Measurements from ENCODE around the gene HMCN2.

HMCN2 gene

DNA sequence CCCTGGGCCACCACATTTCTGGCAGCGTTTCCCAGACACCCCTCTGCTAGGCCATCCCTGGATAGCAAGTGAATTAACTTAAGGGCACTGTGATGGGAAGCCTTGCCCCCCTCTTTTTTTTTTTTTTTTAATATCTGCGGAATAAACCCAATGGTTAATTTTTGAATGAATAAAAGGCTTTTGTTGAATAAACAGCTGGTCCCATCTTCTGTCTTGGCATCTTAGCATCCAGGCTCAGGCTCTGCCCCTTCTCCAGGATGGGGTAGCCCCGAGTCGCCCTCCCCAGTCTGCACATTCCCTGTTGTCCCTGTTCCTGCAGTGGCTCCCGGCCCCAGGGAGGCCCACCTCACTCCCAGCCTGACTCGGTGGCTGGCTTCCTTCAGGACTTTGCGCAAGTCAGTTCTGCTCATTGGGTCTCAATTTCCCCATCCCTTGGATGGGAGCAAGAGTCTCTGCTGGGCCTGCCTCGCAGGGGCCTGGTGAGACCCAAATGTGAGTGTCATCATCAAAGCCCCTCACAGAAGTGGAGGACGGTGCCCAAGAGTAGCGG is 29.0 kb upstream of the HMCN2 start:
- TF ChIP-seq TEAD4 (IDR thresholded peaks at IDR 0.05) (no peak), EGR1 (IDR thresholded peaks at IDR 0.05) (no peak), TCF12 (IDR thresholded peaks at IDR 0.05; ENCODE audit: low read depth) (no peak), TAF1 (IDR thresholded peaks at IDR 0.05; ENCODE audit: low read depth) (no peak)
- TF ChIP-seq, protein P1, sequence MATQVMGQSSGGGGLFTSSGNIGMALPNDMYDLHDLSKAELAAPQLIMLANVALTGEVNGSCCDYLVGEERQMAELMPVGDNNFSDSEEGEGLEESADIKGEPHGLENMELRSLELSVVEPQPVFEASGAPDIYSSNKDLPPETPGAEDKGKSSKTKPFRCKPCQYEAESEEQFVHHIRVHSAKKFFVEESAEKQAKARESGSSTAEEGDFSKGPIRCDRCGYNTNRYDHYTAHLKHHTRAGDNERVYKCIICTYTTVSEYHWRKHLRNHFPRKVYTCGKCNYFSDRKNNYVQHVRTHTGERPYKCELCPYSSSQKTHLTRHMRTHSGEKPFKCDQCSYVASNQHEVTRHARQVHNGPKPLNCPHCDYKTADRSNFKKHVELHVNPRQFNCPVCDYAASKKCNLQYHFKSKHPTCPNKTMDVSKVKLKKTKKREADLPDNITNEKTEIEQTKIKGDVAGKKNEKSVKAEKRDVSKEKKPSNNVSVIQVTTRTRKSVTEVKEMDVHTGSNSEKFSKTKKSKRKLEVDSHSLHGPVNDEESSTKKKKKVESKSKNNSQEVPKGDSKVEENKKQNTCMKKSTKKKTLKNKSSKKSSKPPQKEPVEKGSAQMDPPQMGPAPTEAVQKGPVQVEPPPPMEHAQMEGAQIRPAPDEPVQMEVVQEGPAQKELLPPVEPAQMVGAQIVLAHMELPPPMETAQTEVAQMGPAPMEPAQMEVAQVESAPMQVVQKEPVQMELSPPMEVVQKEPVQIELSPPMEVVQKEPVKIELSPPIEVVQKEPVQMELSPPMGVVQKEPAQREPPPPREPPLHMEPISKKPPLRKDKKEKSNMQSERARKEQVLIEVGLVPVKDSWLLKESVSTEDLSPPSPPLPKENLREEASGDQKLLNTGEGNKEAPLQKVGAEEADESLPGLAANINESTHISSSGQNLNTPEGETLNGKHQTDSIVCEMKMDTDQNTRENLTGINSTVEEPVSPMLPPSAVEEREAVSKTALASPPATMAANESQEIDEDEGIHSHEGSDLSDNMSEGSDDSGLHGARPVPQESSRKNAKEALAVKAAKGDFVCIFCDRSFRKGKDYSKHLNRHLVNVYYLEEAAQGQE (IDR thresholded peaks at IDR 0.05; ENCODE audit: low read depth): no peak
- TF ChIP-seq, protein P2, sequence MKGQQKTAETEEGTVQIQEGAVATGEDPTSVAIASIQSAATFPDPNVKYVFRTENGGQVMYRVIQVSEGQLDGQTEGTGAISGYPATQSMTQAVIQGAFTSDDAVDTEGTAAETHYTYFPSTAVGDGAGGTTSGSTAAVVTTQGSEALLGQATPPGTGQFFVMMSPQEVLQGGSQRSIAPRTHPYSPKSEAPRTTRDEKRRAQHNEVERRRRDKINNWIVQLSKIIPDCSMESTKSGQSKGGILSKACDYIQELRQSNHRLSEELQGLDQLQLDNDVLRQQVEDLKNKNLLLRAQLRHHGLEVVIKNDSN (IDR thresholded peaks at IDR 0.05): no peak

DNA sequence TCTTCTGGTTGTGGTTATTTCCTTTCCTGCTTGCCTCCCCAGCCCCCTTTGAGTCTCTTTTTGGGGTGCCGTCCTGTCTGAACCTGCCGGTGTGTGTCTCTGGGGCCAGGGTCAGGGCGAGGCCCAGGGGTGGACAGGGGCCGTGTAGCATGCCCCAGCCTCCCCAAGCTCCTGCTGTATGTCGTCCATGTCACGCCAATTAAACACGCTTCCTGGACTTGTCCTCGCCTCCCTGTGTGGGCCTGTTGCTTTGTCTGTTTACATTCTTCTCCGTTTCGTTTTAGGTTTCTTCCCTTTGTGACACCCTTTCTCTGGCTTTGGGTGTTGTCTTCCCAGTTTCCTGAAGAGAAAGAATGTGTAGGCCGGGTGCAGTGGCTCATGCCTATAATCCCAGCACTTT is 28.5 kb upstream of the HMCN2 start:
- TF ChIP-seq, protein P3, sequence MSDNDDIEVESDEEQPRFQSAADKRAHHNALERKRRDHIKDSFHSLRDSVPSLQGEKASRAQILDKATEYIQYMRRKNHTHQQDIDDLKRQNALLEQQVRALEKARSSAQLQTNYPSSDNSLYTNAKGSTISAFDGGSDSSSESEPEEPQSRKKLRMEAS (IDR thresholded peaks at IDR 0.05): no peak
- no peak for TF ChIP-seq TAF1 (IDR thresholded peaks at IDR 0.05; ENCODE audit: low read depth)
- no peak for TF ChIP-seq EP300 (IDR thresholded peaks at IDR 0.05; ENCODE audit: borderline replicate concordance)
- TF ChIP-seq EGR1 (IDR thresholded peaks at IDR 0.05): no peak
- TF ChIP-seq TEAD4 (IDR thresholded peaks at IDR 0.05): no peak
- TF ChIP-seq, protein P1 (IDR thresholded peaks at IDR 0.05; ENCODE audit: low read depth): no peak
- no peak for TF ChIP-seq YY1 (IDR thresholded peaks at IDR 0.05; ENCODE audit: low read depth)
- TF ChIP-seq, protein P2 (IDR thresholded peaks at IDR 0.05): no peak
- no peak for TF ChIP-seq CEBPB (IDR thresholded peaks at IDR 0.05)
- TF ChIP-seq RAD21 (IDR thresholded peaks at IDR 0.05; ENCODE audit: low read depth): no peak

DNA sequence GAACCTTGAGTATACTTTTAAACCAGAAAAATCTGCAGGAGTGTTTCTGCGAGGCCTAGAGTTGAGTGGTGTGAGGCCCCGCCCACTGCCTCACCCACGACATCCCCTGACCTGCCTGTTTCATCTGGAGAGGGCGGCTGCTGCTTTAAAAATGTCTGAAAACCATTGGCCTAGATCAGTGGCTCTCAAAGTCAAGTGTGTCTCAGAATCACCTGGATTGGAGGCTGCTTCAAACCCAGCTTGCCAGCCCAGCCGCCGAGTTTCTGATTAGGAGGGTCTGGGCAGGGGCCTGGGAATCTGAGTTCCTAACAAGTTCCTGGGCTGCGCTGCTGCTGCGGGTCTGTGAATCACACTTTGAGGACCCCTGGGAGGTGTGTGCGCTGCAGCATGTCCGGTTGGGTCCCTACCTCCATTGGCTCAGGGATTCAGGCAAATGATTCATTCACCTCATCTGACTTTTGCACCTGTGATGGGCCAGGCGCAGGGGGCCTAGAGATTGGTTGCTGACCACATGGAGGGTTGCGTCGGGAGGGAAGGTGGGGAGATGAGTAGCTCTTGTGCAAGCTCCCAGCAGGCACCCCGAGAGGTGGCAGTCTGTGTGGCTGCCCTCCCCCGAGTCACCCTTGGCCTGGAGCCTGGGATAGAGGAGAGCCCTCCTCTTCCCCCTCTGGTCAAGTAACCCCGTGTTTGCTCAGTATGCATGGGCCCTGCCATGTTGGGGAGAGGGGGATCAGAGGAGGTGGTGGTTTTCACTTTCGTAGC is 27.6 kb upstream of the HMCN2 start:
- TF ChIP-seq YY1 (IDR thresholded peaks at IDR 0.05; ENCODE audit: low read depth) (no peak), CREB1 (IDR thresholded peaks at IDR 0.05; ENCODE audit: low read depth) (no peak), ZBTB7A (IDR thresholded peaks at IDR 0.05; ENCODE audit: low read depth) (no peak), TAF1 (IDR thresholded peaks at IDR 0.05; ENCODE audit: low read depth) (no peak), EGR1 (IDR thresholded peaks at IDR 0.05) (no peak)
- TF ChIP-seq, protein P1 (IDR thresholded peaks at IDR 0.05; ENCODE audit: low read depth): no peak

DNA sequence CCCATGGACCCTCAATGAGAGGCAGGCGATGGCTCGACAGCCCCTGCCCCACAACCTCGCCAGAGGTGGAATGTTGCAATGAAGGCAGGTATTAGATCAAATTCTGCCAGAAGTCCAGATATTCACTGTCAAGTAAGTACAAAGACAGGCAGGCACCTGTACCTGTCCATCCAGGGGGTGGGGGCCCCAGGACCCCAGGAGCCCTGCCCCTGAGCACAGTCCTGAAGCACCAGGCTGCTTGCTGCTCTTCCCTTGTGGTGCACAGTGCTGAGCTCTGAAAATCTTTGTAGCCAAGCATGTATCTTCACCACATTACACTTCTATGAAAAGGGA is 26.2 kb upstream of the HMCN2 start:
- TF ChIP-seq, protein P3 (IDR thresholded peaks at IDR 0.05): no peak
- TF ChIP-seq, protein P1 (IDR thresholded peaks at IDR 0.05; ENCODE audit: low read depth): no peak
- TF ChIP-seq FOXM1 (IDR thresholded peaks at IDR 0.05; ENCODE audit: borderline replicate concordance, low read depth) (no peak), ZBTB7A (IDR thresholded peaks at IDR 0.05; ENCODE audit: low read depth) (no peak), NFIC (IDR thresholded peaks at IDR 0.05) (no peak)
